Keratinocyte (primary cell): ENCODE data around the gene REPIN1.

Experiments
- CTCF ChIP-seq, 3 experiments: IDR thresholded peaks in 1 of 3; conservative IDR thresholded peaks in 1 of 3; optimal IDR thresholded peaks in 1 of 3; 2 replicates in 2 of 3; 3 replicates in 1 of 3; pipeline versions ENCODE3 to v1.5.1; 2011; ENCODE audit warnings: low read length in 3 of 3, mild to moderate bottlenecking in 3 of 3, moderate library complexity in 2 of 3, control low read depth in 1 of 3, inconsistent platforms in 1 of 3; ENCODE audit not compliant: insufficient read depth in 2 of 3; ENCODE audit errors: extremely low read depth in 1 of 3
- EZH2 ChIP-seq: IDR thresholded peaks from one replicate; pipeline ENCODE4 v1.6.1; 2012; ENCODE audit warnings: inconsistent platforms, mild to moderate bottlenecking, low read length, moderate library complexity

DNA sequence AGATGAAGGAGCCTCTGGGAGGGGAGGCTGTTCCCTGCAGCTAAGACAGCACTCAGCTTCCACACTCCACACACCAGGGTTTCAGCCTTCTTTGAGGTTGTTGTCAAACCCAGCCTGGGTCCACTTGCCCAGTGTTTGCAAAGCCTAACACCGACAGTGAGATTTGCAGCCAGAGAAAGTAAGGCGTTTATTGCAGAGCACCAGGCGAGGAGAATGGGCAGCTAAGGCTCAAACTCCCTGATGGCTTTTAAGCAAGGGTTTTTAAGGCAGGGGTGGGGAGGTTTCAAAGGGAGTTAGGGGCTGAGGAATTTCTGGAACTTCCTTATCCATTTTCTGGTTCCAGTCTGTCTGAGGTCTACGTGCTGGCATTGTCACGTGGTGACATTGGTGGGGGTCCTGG is 5.8 kb downstream of the REPIN1 start:
- TF ChIP-seq CTCF (optimal IDR thresholded peaks at IDR 0.05 in 1 of 3, IDR thresholded peaks at IDR 0.05 in 1 of 3, conservative IDR thresholded peaks at IDR 0.05 in 1 of 3; ENCODE audit: extremely low read depth in 1 of 3, insufficient read depth in 2 of 3, low read length in 3 of 3) (no peak), EZH2 (no peak)
